H1 (cell line): ENCODE measurements around the gene COL4A1. TPM values are rescaled to one million over a fixed set of nuclear protein-coding genes. Genes with fewer than 3 reads are reported as not detected.

Experiments
- CTCF ChIA-PET: fragments of 300-600 bp; sonication (Branson Sonifier 250); formaldehyde crosslinking; loops from one replicate; lab custom pipeline; 2021; ENCODE audit not compliant: partially characterized antibody; lab: Charles Lee
- POLR2A ChIA-PET: fragments of 300-600 bp; sonication (Branson Sonifier 250); formaldehyde crosslinking; loops from one replicate; lab custom pipeline; 2021; ENCODE audit warnings: inconsistent platforms; ENCODE audit not compliant: partially characterized antibody; lab: Charles Lee
- DNase-seq, 2 experiments: peaks; one replicate each; pipeline versions ENCODE4 v3.0.0 to v3.0.0-alpha.2; 2010 to 2022; ENCODE audit warnings: low spot score in 2 of 2, low read depth in 1 of 2, mixed read lengths in 1 of 2
- FAIRE-seq: peaks from 2 replicates; lab custom pipeline; 2011; peaks lifted over from hg19 to GRCh38; lab: Jason Lieb, UNC
- H2AFZ ChIP-seq: 2 replicates; pipeline ENCODE4 v1.8.1; 2012; ENCODE audit warnings: low read length, inconsistent platforms
- H2AK5ac ChIP-seq: 2 replicates; pipeline ENCODE4 v1.6.1; 2013; ENCODE audit warnings: low read depth, low read length
- H2BK120ac ChIP-seq: replicated peaks from 2 replicates; pipeline ENCODE3; 2013; ENCODE audit warnings: low read depth, low read length, inconsistent platforms
- H2BK12ac ChIP-seq: 2 replicates; pipeline ENCODE4 v1.6.1; 2013; ENCODE audit warnings: low read depth, low read length
- H2BK15ac ChIP-seq: 2 replicates; pipeline ENCODE4 v1.6.1; 2013; ENCODE audit warnings: low read length
- H2BK20ac ChIP-seq: 2 replicates; pipeline ENCODE4 v1.6.1; 2013; ENCODE audit warnings: low read length
- H2BK5ac ChIP-seq: 2 replicates; pipeline ENCODE4 v1.6.1; 2013; ENCODE audit warnings: low read depth, low read length
- H3K14ac ChIP-seq: 2 replicates; pipeline ENCODE4 v1.6.1; 2013; ENCODE audit warnings: inconsistent platforms; ENCODE audit not compliant: insufficient read length
- H3K18ac ChIP-seq: 2 replicates; pipeline ENCODE4 v1.6.1; 2013; ENCODE audit warnings: low read length; ENCODE audit errors: extremely low read depth
- H3K23ac ChIP-seq: 2 replicates; pipeline ENCODE4 v1.6.1; 2013; ENCODE audit warnings: inconsistent platforms; ENCODE audit not compliant: insufficient read length
- H3K23me2 ChIP-seq: 2 replicates; pipeline ENCODE4 v1.6.1; 2013; ENCODE audit warnings: low read depth, low read length
- H3K27ac ChIP-seq: 2 replicates; pipeline ENCODE4 v1.6.1; 2011; ENCODE audit warnings: low read depth, low read length, inconsistent platforms
- H3K27me3 ChIP-seq, 4 experiments: replicated peaks in 1 of 4; 1 replicate in 1 of 4; 2 replicates in 3 of 4; pipeline versions ENCODE4 v1.6.1 to v1.8.1; 2011 to 2013; ENCODE audit warnings: low read length in 3 of 4, mild to moderate bottlenecking in 3 of 4, inconsistent platforms in 2 of 4, mixed read lengths in 2 of 4, moderate library complexity in 1 of 4; ENCODE audit not compliant: control insufficient read depth in 3 of 4, insufficient read depth in 3 of 4; ENCODE audit errors: extremely low read depth in 1 of 4
- H3K36me3 ChIP-seq, 4 experiments: 2 replicates each; pipeline versions ENCODE4 v1.6.1 to v1.8.1; 2011 to 2013; ENCODE audit warnings: mild to moderate bottlenecking in 4 of 4, low read length in 3 of 4, moderate library complexity in 2 of 4, control low read depth in 1 of 4, inconsistent platforms in 1 of 4; ENCODE audit not compliant: insufficient read depth in 4 of 4, control insufficient read depth in 2 of 4
- H3K4ac ChIP-seq: replicated peaks from 2 replicates; pipeline ENCODE3; 2013; ENCODE audit warnings: low read length, low read depth, mixed read lengths, inconsistent platforms; ENCODE audit not compliant: insufficient read length
- H3K4me1 ChIP-seq, 4 experiments: replicated peaks in 1 of 4; 1 replicate in 1 of 4; 2 replicates in 3 of 4; pipeline versions ENCODE4 v1.6.1 to v1.8.1; 2011 to 2013; ENCODE audit warnings: low read length in 3 of 4, inconsistent platforms in 2 of 4, mixed read lengths in 1 of 4; ENCODE audit not compliant: insufficient read depth in 4 of 4, control insufficient read depth in 3 of 4
- H3K4me2 ChIP-seq, 2 experiments: 2 replicates each; pipeline versions ENCODE4 v1.6.1 to v1.8.1; 2011 to 2013; ENCODE audit warnings: low read depth in 2 of 2, low read length in 2 of 2, control low read depth in 1 of 2, inconsistent platforms in 1 of 2, mild to moderate bottlenecking in 1 of 2; ENCODE audit not compliant: insufficient read depth in 1 of 2
- H3K4me3 ChIP-seq, 4 experiments: fragments of 200-600, 300-600 bp in 1 of 4; sonication (generic), shearing (Covaris generic), sonication (Bioruptor Twin) in 1 of 4; 2 replicates each; pipeline versions ENCODE4 v1.5.1 to v1.8.1; 2011 to 2016; ENCODE audit warnings: low read length in 4 of 4, low read depth in 3 of 4, control low read depth in 2 of 4, inconsistent platforms in 2 of 4, mild to moderate bottlenecking in 2 of 4, mixed read lengths in 1 of 4, moderate library complexity in 1 of 4; ENCODE audit not compliant: insufficient read depth in 2 of 4; ENCODE audit errors: extremely low read depth in 1 of 4
- H3K56ac ChIP-seq: replicated peaks from 2 replicates; pipeline ENCODE3; 2013; ENCODE audit warnings: low read depth, mild to moderate bottlenecking, mixed read lengths, low read length, inconsistent platforms; ENCODE audit not compliant: insufficient read length
- H3K79me1 ChIP-seq: 2 replicates; pipeline ENCODE4 v1.6.1; 2013; ENCODE audit warnings: low read depth, low read length, control low read depth
- H3K79me2 ChIP-seq, 2 experiments: 2 replicates each; pipeline versions ENCODE4 v1.6.1 to v1.8.1; 2012 to 2013; ENCODE audit warnings: low read length in 2 of 2, mild to moderate bottlenecking in 2 of 2, inconsistent platforms in 1 of 2; ENCODE audit not compliant: insufficient read depth in 2 of 2, control insufficient read depth in 1 of 2
- H3K9ac ChIP-seq, 4 experiments: replicated peaks in 1 of 4; 1 replicate in 1 of 4; 2 replicates in 3 of 4; pipeline versions ENCODE4 v1.6.1 to v1.8.1; 2011 to 2013; ENCODE audit warnings: low read depth in 3 of 4, low read length in 3 of 4, control low read depth in 2 of 4, mild to moderate bottlenecking in 2 of 4, moderate library complexity in 2 of 4, inconsistent platforms in 1 of 4; ENCODE audit errors: extremely low read depth in 1 of 4
- H3K9me3 ChIP-seq, 2 experiments: 2 replicates each; pipeline versions ENCODE4 v1.6.1 to v1.8.1; 2012 to 2013; ENCODE audit warnings: mild to moderate bottlenecking in 2 of 2, moderate library complexity in 2 of 2, control low read depth in 1 of 2, inconsistent platforms in 1 of 2, low read depth in 1 of 2, low read length in 1 of 2, mixed read lengths in 1 of 2; ENCODE audit not compliant: insufficient read depth in 2 of 2
- H4K20me1 ChIP-seq, 2 experiments: replicated peaks in 1 of 2; 2 replicates each; pipeline versions ENCODE3 to v1.8.1; 2011 to 2013; ENCODE audit warnings: inconsistent platforms in 2 of 2, low read length in 2 of 2, mild to moderate bottlenecking in 1 of 2; ENCODE audit not compliant: insufficient read depth in 2 of 2, control insufficient read depth in 1 of 2
- H4K5ac ChIP-seq: 2 replicates; pipeline ENCODE4 v1.6.1; 2013; ENCODE audit warnings: low read length, low read depth, mixed read lengths, inconsistent platforms; ENCODE audit not compliant: insufficient read length
- H4K8ac ChIP-seq: 2 replicates; pipeline ENCODE4 v1.8.0; 2013; ENCODE audit warnings: mild to moderate bottlenecking, moderate library complexity, low read length, inconsistent platforms; ENCODE audit not compliant: insufficient read depth; ENCODE audit errors: extremely low read depth
- H4K91ac ChIP-seq: replicated peaks from 2 replicates; pipeline ENCODE3; 2013; ENCODE audit warnings: low read length, mixed read lengths, inconsistent platforms; ENCODE audit not compliant: insufficient read length
- CBX8 ChIP-seq: fragments of 300-800, 300-1000 bp; sonication (generic); IDR thresholded peaks from 2 replicates; pipeline ENCODE4 v1.7.1; 2016; ENCODE audit warnings: low read depth, low read length, borderline replicate concordance
- CTBP2 ChIP-seq: IDR thresholded peaks from 2 replicates; pipeline ENCODE4 v1.7.0; 2011; ENCODE audit warnings: borderline replicate concordance, mild to moderate bottlenecking, moderate library complexity, mixed read lengths, low read length; ENCODE audit not compliant: insufficient read depth, insufficient read length
- CTCF ChIP-seq, 3 experiments: IDR thresholded peaks; 1 replicate in 2 of 3; 2 replicates in 1 of 3; pipeline versions ENCODE4 v1.5.1 to v1.6.1; 2011; ENCODE audit warnings: low read length in 3 of 3, mild to moderate bottlenecking in 3 of 3, inconsistent platforms in 2 of 3, low read depth in 1 of 3, moderate library complexity in 1 of 3; ENCODE audit not compliant: insufficient read depth in 1 of 3; ENCODE audit errors: control extremely low read depth in 1 of 3
- EZH2 ChIP-seq: fragments of 200-600 bp; sonication (generic); IDR thresholded peaks from 2 replicates; pipeline ENCODE4 v1.7.1; 2012; ENCODE audit warnings: low read depth, mild to moderate bottlenecking, moderate library complexity, low read length, inconsistent platforms; ENCODE audit not compliant: severe bottlenecking
- GTF2F1 ChIP-seq: IDR thresholded peaks from 2 replicates; pipeline ENCODE4 v1.6.1; 2012; ENCODE audit warnings: low read depth, low read length, improper control_type of control experiment, borderline replicate concordance
- HDAC2 ChIP-seq, 2 experiments: fragments of 300-600 bp in 1 of 2; sonication (generic) in 1 of 2; IDR thresholded peaks; 2 replicates each; pipeline ENCODE4 v1.6.1; 2011 to 2012; ENCODE audit warnings: low read depth in 2 of 2, low read length in 2 of 2, mild to moderate bottlenecking in 2 of 2, moderate library complexity in 2 of 2, borderline replicate concordance in 1 of 2, inconsistent platforms in 1 of 2
- NRF1 ChIP-seq: IDR thresholded peaks from 2 replicates; pipeline ENCODE4 v1.6.1; 2011; ENCODE audit warnings: mild to moderate bottlenecking, low read depth, low read length, improper control_type of control experiment
- POLR2A ChIP-seq, 2 experiments: IDR thresholded peaks; 1 replicate in 1 of 2; 2 replicates in 1 of 2; pipeline ENCODE4 v1.6.1; 2011; ENCODE audit warnings: low read depth in 2 of 2, low read length in 2 of 2, mild to moderate bottlenecking in 2 of 2; ENCODE audit errors: control extremely low read depth in 1 of 2
- SAP30 ChIP-seq: fragments of 300-600 bp; sonication (generic); IDR thresholded peaks from 2 replicates; pipeline ENCODE4 v1.7.1; 2012; ENCODE audit warnings: low read length, moderate library complexity, mild to moderate bottlenecking, inconsistent platforms; ENCODE audit not compliant: insufficient read depth, insufficient replicate concordance
- SUZ12 ChIP-seq: fragments of 200-600 bp; sonication (generic); IDR thresholded peaks from 2 replicates; pipeline ENCODE4 v1.6.1; 2012; ENCODE audit warnings: mild to moderate bottlenecking, inconsistent platforms, low read length, moderate library complexity, mixed read lengths
- ZNF274 ChIP-seq: IDR thresholded peaks from 2 replicates; pipeline ENCODE4 v1.7.0; 2012; ENCODE audit warnings: low read length, borderline replicate concordance; ENCODE audit errors: extremely low read depth
- WGBS, 2 experiments: shearing (Covaris generic) in 1 of 2; methylation state at CpG; one replicate each; pipeline versions ENCODE4 v1.1.6 to v1.1.7; 2013 to 2015; ENCODE audit warnings: low lambda C conversion rate in 2 of 2, mixed read lengths in 2 of 2, inconsistent platforms in 1 of 2, low coverage in 1 of 2, missing lambda C conversion rate in 1 of 2; ENCODE audit not compliant: insufficient replicate concordance in 2 of 2, insufficient coverage in 1 of 2, insufficient read length in 1 of 2; ENCODE audit errors: extremely low coverage in 1 of 2, missing lambda C conversion rate in 1 of 2; 5-methylcytosine and 5-hydroxymethylcytosine counted together
- polyA plus RNA-seq, 7 experiments: library from polyadenylated mRNA; depleted of rRNA in 3 of 7; stranded (reverse) in 5 of 7; unstranded in 2 of 7; fragments of >200 nt in 5 of 7; fragments of 200-250 nt in 2 of 7; gene quantifications; 1 replicate in 5 of 7; 2 replicates in 1 of 7; 4 replicates in 1 of 7; pipeline versions ENCODE4 v1.2.1 to v1.2.3, GENCODE V29; 2011 to 2013; ENCODE audit warnings: missing spikeins in 2 of 7, mixed read lengths in 2 of 7
- total RNA-seq: library from RNA; stranded (reverse); fragmentation: NEBNext Ultra II Directional; extraction: Animal tissue kit (Norgen Biotek cat#: 25700); gene quantifications from 2 replicates; pipeline ENCODE4 v1.2.1, GENCODE V29; 2021

COL4A1 gene
- total and polyA plus RNA-seq, 2 of the 8 experiments (the other 6 are each of a cell fraction or from before 2014, with no cell fraction given), result 30.7 to 82.0 TPM

DNA sequence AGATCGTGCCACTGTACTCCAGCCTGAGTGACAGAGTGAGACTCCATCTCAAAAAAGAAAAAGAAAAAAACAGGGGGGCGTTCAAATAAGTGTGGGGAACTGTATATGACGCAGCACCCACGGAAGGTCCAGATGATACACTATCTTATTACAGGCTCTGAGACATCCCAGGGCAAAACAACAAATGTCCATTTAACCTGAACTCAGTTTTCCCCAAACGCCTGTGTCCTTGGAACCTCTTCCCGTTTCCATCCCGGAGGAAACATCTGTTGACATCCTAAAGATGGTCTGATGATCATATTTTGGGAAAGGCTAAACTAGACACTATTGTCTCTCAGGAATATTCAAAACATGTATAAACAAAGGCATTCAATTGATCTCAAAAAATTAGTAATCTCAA is 72.4 kb downstream of the COL4A1 start:
- peaks cover 4% of the 10 kb centered on the region for H3K79me1 ChIP-seq
- no peak overlapping the region for H2BK20ac ChIP-seq
- H2BK5ac ChIP-seq, result no peak overlapping the region
- FAIRE-seq (no peak), DNase-seq (peak in 1 of 2 experiments; percentile 13)
- 94% methylated on average over 7 of the region's 7 CpGs; no CpG with 5 or more reads in 1 of the 2 experiments for WGBS, 2 experiments
- H3K9ac ChIP-seq, result no peak overlapping the region
- H4K8ac ChIP-seq, result no peak overlapping the region
- H3K79me2 ChIP-seq, result no peaks in the 10 kb centered on the region
- H3K23ac ChIP-seq, result no peak overlapping the region
- H2BK12ac ChIP-seq, result no peak overlapping the region
- H4K5ac ChIP-seq, result no peak overlapping the region
- no peak overlapping the region for H3K4ac ChIP-seq
- no peak overlapping the region for H2AFZ ChIP-seq
- POLR2A ChIA-PET, result no interaction called here
- H2BK120ac ChIP-seq, result no peak overlapping the region
- no peak overlapping the region for H3K4me2 ChIP-seq
- no peak overlapping the region for H3K56ac ChIP-seq
- peaks cover 2 to 4% of the 10 kb centered on the region in 2 experiments for H4K20me1 ChIP-seq
- H3K4me3 ChIP-seq, result no peak overlapping the region
- H3K27me3 ChIP-seq, result no peaks in the 10 kb centered on the region
- H3K18ac ChIP-seq, result no peak overlapping the region
- no peak overlapping the region for H2AK5ac ChIP-seq
- peaks cover 3% of the 10 kb centered on the region; the same call in 1 of the 2 replicates for H3K23me2 ChIP-seq
- H3K9me3 ChIP-seq, result no peaks in the 10 kb centered on the region
- no peak overlapping the region for H3K27ac ChIP-seq
- no peak overlapping the region for H3K14ac ChIP-seq
- no peaks in the 10 kb centered on the region for H3K36me3 ChIP-seq
- CTCF ChIA-PET, result interaction anchor here (0.6 to 3.6 kb wide), 2 partner anchors 10 to 192 kb away, joined by 6 to 29 read pairs; no protein-coding TSS in a partner anchor
- H4K91ac ChIP-seq, result no peak overlapping the region
- H2BK15ac ChIP-seq, result no peak overlapping the region
- peaks cover 0 to 4% (median 0%) of the 10 kb centered on the region in 4 experiments; a peak in 3 of 7 replicates for H3K4me1 ChIP-seq
- TF ChIP-seq EZH2 (no peak), HDAC2 (IDR thresholded peaks at IDR 0.05; ENCODE audit: borderline replicate concordance in 1 of 2, low read depth in 2 of 2, low read length in 2 of 2) (no peak), ZNF274 (no peak), GTF2F1 (no peak), NRF1 (no peak), CTBP2 (no peak), CBX8 (no peak), SAP30 (no peak), POLR2A (IDR thresholded peaks at IDR 0.05; ENCODE audit: control extremely low read depth in 1 of 2, low read depth in 2 of 2, low read length in 2 of 2) (no peak), SUZ12 (no peak), CTCF (IDR thresholded peaks at IDR 0.05; ENCODE audit: control extremely low read depth in 1 of 3, insufficient read depth in 1 of 3, low read depth in 1 of 3, low read length in 3 of 3) (no peak)
